ENCODE measurements around the gene OCA2.

- no peak for TF ChIP-seq CTCF (IDR thresholded peaks at IDR 0.05; ENCODE audit: insufficient read depth, low read length)
- no peak for TF ChIP-seq POLR2AphosphoS5 (IDR thresholded peaks at IDR 0.05; ENCODE audit: low read depth)
- TF ChIP-seq GABPA (IDR thresholded peaks at IDR 0.05; ENCODE audit: low read depth): no peak
- TF ChIP-seq REST (IDR thresholded peaks at IDR 0.05; ENCODE audit: insufficient replicate concordance, low read depth): no peak
- no peak for TF ChIP-seq SPI1 (IDR thresholded peaks at IDR 0.05; ENCODE audit: borderline replicate concordance, low read depth)
These were observed 8.2 kb upstream of the OCA2 start for GRCh38 chr15:28107111-28107903.

Data from HL-60 (cell line).